ENCODE data around the gene PTPRE. TPM values are rescaled to one million over a fixed set of nuclear protein-coding genes. Genes with fewer than 3 reads are reported as not detected.

The PTPRE gene
- total and polyA plus RNA-seq, 2 donors = 5.7 to 15.9 TPM

GRCh38 chr10:127951861-127952574 lies 45.1 kb downstream of the PTPRE start:
- 73% methylated on average over 2 of the region's 2 CpGs for WGBS
- no peak for DNase-seq (ENCODE audit: extremely low spot score)
- H3K36me3 ChIP-seq (ENCODE audit: insufficient read depth) = no peaks in the 10 kb centered on the region

GRCh38 chr10:127952575-127952869 lies 45.6 kb downstream of the PTPRE start:
- H3K27ac ChIP-seq (ENCODE audit: low read depth) = no peak overlapping the region
- 45% methylated on average over 2 of the region's 2 CpGs for WGBS
- no peak for DNase-seq (ENCODE audit: extremely low spot score)
- H3K4me1 ChIP-seq (ENCODE audit: insufficient read depth) = no peaks in the 10 kb centered on the region
- H3K36me3 ChIP-seq (ENCODE audit: insufficient read depth) = no peaks in the 10 kb centered on the region
- no peak overlapping the region for H3K4me3 ChIP-seq (ENCODE audit: low read depth, low read length)

More at GRCh38 chr10:127951861-127952574, 45.1 kb downstream of the PTPRE start:
- Histone ChIP-seq H3K4me1 (ENCODE audit: insufficient read depth) (no peaks in the 10 kb centered on the region), H3K27ac (ENCODE audit: low read depth) (no peak overlapping the region), H3K4me3 (ENCODE audit: low read depth, low read length) (no peak overlapping the region)

- Histone ChIP-seq H3K4me3 (ENCODE audit: low read depth, low read length) (no peak overlapping the region), H3K36me3 (ENCODE audit: insufficient read depth) (no peaks in the 10 kb centered on the region), H3K4me1 (ENCODE audit: insufficient read depth) (no peaks in the 10 kb centered on the region), H3K27ac (ENCODE audit: low read depth) (no peak overlapping the region)
- WGBS = 94% methylated on average over 4 of the region's 4 CpGs
- DNase-seq (ENCODE audit: extremely low spot score) = no peak
Measured at GRCh38 chr10:127952918-127953317, 46.0 kb downstream of the PTPRE start.

- Histone ChIP-seq H3K27ac (ENCODE audit: low read depth) (no peak overlapping the region), H3K4me1 (ENCODE audit: insufficient read depth) (no peaks in the 10 kb centered on the region), H3K36me3 (ENCODE audit: insufficient read depth) (no peaks in the 10 kb centered on the region), H3K4me3 (ENCODE audit: low read depth, low read length) (no peak overlapping the region)
- DNase-seq (ENCODE audit: extremely low spot score) = no peak
- WGBS = 74% methylated on average over 1 of the region's 1 CpG
Measured at GRCh38 chr10:127953876-127954275, 47.0 kb downstream of the PTPRE start.

GRCh38 chr10:127959428-127959827 lies 52.5 kb downstream of the PTPRE start:
- no peaks in the 10 kb centered on the region for H3K36me3 ChIP-seq (ENCODE audit: insufficient read depth)
- H3K27ac ChIP-seq (ENCODE audit: low read depth) = no peak overlapping the region
- no peaks in the 10 kb centered on the region for H3K4me1 ChIP-seq (ENCODE audit: insufficient read depth)
- DNase-seq (ENCODE audit: extremely low spot score) = no peak
- H3K4me3 ChIP-seq (ENCODE audit: low read depth, low read length) = no peak overlapping the region
- WGBS = 55% methylated on average over 1 of the region's 1 CpG

GRCh38 chr10:127961071-127961470 lies 54.2 kb downstream of the PTPRE start:
- DNase-seq (ENCODE audit: extremely low spot score) = no peak
- 74% methylated on average over 9 of the region's 9 CpGs for WGBS
- H3K4me3 ChIP-seq (ENCODE audit: low read depth, low read length) = no peak overlapping the region
- no peaks in the 10 kb centered on the region for H3K36me3 ChIP-seq (ENCODE audit: insufficient read depth)
- no peak overlapping the region for H3K27ac ChIP-seq (ENCODE audit: low read depth)
- no peaks in the 10 kb centered on the region for H3K4me1 ChIP-seq (ENCODE audit: insufficient read depth)

- WGBS = 84% methylated on average over 13 of the region's 13 CpGs
- Histone ChIP-seq H3K4me1 (ENCODE audit: insufficient read depth) (no peaks in the 10 kb centered on the region), H3K4me3 (ENCODE audit: low read depth, low read length) (no peak overlapping the region), H3K36me3 (ENCODE audit: insufficient read depth) (no peaks in the 10 kb centered on the region), H3K27ac (ENCODE audit: low read depth) (no peak overlapping the region)
- DNase-seq (ENCODE audit: extremely low spot score) = no peak
Measured at GRCh38 chr10:127962205-127962604, 55.3 kb downstream of the PTPRE start.

- Histone ChIP-seq H3K4me1 (ENCODE audit: insufficient read depth) (no peaks in the 10 kb centered on the region), H3K4me3 (ENCODE audit: low read depth, low read length) (no peak overlapping the region), H3K36me3 (ENCODE audit: insufficient read depth) (no peaks in the 10 kb centered on the region), H3K27ac (ENCODE audit: low read depth) (no peak overlapping the region)
- no peak for DNase-seq (ENCODE audit: extremely low spot score)
Measured at GRCh38 chr10:127963136-127963535, 56.2 kb downstream of the PTPRE start.

GRCh38 chr10:127964621-127965020 lies 57.7 kb downstream of the PTPRE start:
- WGBS = 76% methylated on average over 12 of the region's 12 CpGs
- no peaks in the 10 kb centered on the region for H3K36me3 ChIP-seq (ENCODE audit: insufficient read depth)
- H3K4me1 ChIP-seq (ENCODE audit: insufficient read depth) = no peaks in the 10 kb centered on the region
- no peak for DNase-seq (ENCODE audit: extremely low spot score)
- H3K4me3 ChIP-seq (ENCODE audit: low read depth, low read length) = no peak overlapping the region
- no peak overlapping the region for H3K27ac ChIP-seq (ENCODE audit: low read depth)

- Histone ChIP-seq H3K4me1 (ENCODE audit: insufficient read depth) (no peaks in the 10 kb centered on the region), H3K36me3 (ENCODE audit: insufficient read depth) (no peaks in the 10 kb centered on the region), H3K4me3 (ENCODE audit: low read depth, low read length) (no peak overlapping the region), H3K27ac (ENCODE audit: low read depth) (no peak overlapping the region)
- 87% methylated on average over 5 of the region's 5 CpGs for WGBS
- DNase-seq (ENCODE audit: extremely low spot score) = no peak
Measured at GRCh38 chr10:127966875-127967274, 60.0 kb downstream of the PTPRE start.

- WGBS = 78% methylated on average over 3 of the region's 3 CpGs
- no peaks in the 10 kb centered on the region for H3K4me1 ChIP-seq (ENCODE audit: insufficient read depth)
- DNase-seq (ENCODE audit: extremely low spot score) = no peak
- no peak overlapping the region for H3K27ac ChIP-seq (ENCODE audit: low read depth)
- H3K36me3 ChIP-seq (ENCODE audit: insufficient read depth) = no peaks in the 10 kb centered on the region
- no peak overlapping the region for H3K4me3 ChIP-seq (ENCODE audit: low read depth, low read length)
Measured at GRCh38 chr10:127968027-127968441, 61.1 kb downstream of the PTPRE start.

GRCh38 chr10:127968659-127969058 lies 61.8 kb downstream of the PTPRE start:
- no peak for DNase-seq (ENCODE audit: extremely low spot score)
- H3K36me3 ChIP-seq (ENCODE audit: insufficient read depth) = no peaks in the 10 kb centered on the region
- H3K27ac ChIP-seq (ENCODE audit: low read depth) = no peak overlapping the region
- H3K4me1 ChIP-seq (ENCODE audit: insufficient read depth) = no peaks in the 10 kb centered on the region
- no peak overlapping the region for H3K4me3 ChIP-seq (ENCODE audit: low read depth, low read length)
- WGBS = 34% methylated on average over 1 of the region's 1 CpG

GRCh38 chr10:127971101-127971946 lies 64.4 kb downstream of the PTPRE start:
- H3K4me1 ChIP-seq (ENCODE audit: insufficient read depth) = no peaks in the 10 kb centered on the region
- 83% methylated on average over 24 of the region's 24 CpGs for WGBS
- H3K27ac ChIP-seq (ENCODE audit: low read depth) = no peak overlapping the region
- no peaks in the 10 kb centered on the region for H3K36me3 ChIP-seq (ENCODE audit: insufficient read depth)
- DNase-seq (ENCODE audit: extremely low spot score) = no peak
- H3K4me3 ChIP-seq (ENCODE audit: low read depth, low read length) = no peak overlapping the region

GRCh38 chr10:127971963-127972615 lies 65.2 kb downstream of the PTPRE start:
- Histone ChIP-seq H3K36me3 (ENCODE audit: insufficient read depth) (no peaks in the 10 kb centered on the region), H3K4me1 (ENCODE audit: insufficient read depth) (no peaks in the 10 kb centered on the region), H3K27ac (ENCODE audit: low read depth) (no peak overlapping the region), H3K4me3 (ENCODE audit: low read depth, low read length) (no peak overlapping the region)
- 85% methylated on average over 12 of the region's 12 CpGs for WGBS
- DNase-seq (ENCODE audit: extremely low spot score) = no peak
